Body of pancreas (tissue), 4 donors: ENCODE results near the gene ACSM3. TPM values are rescaled to one million over a fixed set of nuclear protein-coding genes. Genes with fewer than 3 reads are reported as not detected.
"Not testable (repeated sequence)": the region's sequence is repeated elsewhere in the genome, so short reads cannot be mapped to it uniquely, and the experiment has no call there.

Source experiments
- ATAC-seq: fragments of 150-250 bp; one replicate; pipeline ENCODE4 v1.9.1; 2016
- DNase-seq, 4 donors: peaks; one replicate each; pipeline ENCODE4 v3.0.0-alpha.2; 2019
- H3K27ac ChIP-seq, 4 donors: fragments of 200-600 bp; sonication (generic); 1 replicate in 3 of 4; 2 replicates in 1 of 4; pipeline versions ENCODE4 v1.5.1 to v1.6.1; 2016 to 2019; ENCODE audit warnings: mild to moderate bottlenecking in 1 of 4, mixed read lengths in 1 of 4, moderate library complexity in 1 of 4
- H3K27me3 ChIP-seq, 2 donors: fragments of 200-600 bp; sonication (generic); one replicate each; pipeline ENCODE4 v1.6.0; 2016; ENCODE audit warnings: mild to moderate bottlenecking in 1 of 2
- H3K36me3 ChIP-seq, 2 donors: fragments of 200-600 bp; sonication (generic); replicated peaks in 1 of 2; 2 replicates each; pipeline ENCODE4 v1.5.1; 2016; ENCODE audit warnings: low read depth in 2 of 2; ENCODE audit not compliant: insufficient read depth in 1 of 2
- H3K4me1 ChIP-seq: fragments of 200-600 bp; sonication (generic); one replicate; pipeline ENCODE4 v1.6.0; 2016
- H3K4me3 ChIP-seq, 2 donors: fragments of 200-600 bp; sonication (generic); 1 replicate in 1 of 2; 2 replicates in 1 of 2; pipeline ENCODE4 v1.5.1; 2016 to 2019
- H3K9me3 ChIP-seq, 3 donors: fragments of 200-600 bp; sonication (generic); 1 replicate in 2 of 3; 2 replicates in 1 of 3; pipeline ENCODE4 v1.5.1; 2016
- CTCF ChIP-seq, 7 experiments: fragments of 450-650 bp in 4 of 7; fragments of 200-600 bp in 3 of 7; sonication (generic) in 3 of 7; IDR thresholded peaks; one replicate each; pipeline ENCODE4 v1.5.1; 2016 to 2019; ENCODE audit warnings: antibody characterized with exemption in 7 of 7
- POLR2A ChIP-seq, 3 donors: fragments of 450-650 bp; IDR thresholded peaks; one replicate each; pipeline ENCODE4 v1.6.1; 2016; ENCODE audit warnings: antibody characterized with exemption in 3 of 3, mild to moderate bottlenecking in 2 of 3
- WGBS, 2 donors: methylation state at CpG; one replicate each; pipeline ENCODE4 v1.1.5; 2017; 5-methylcytosine and 5-hydroxymethylcytosine counted together
- intact Hi-C: fragments of 100-400 bp; cut with DNase I; formaldehyde crosslinking; loops from one replicate; pipeline ENCODE4 v1.15.1; 2023
- total RNA-seq, 2 donors: library from RNA; depleted of rRNA; stranded (reverse); fragments of >200 nt; gene quantifications; one replicate each; pipeline ENCODE4 v1.1.0, GENCODE V29; 2016

Gene ACSM3
- total RNA-seq: 10 to 100 TPM; 65.9 to 89.2 TPM

GRCh38 chr16:20763461-20764232, at the start of gene ACSM3:
Gene ACSM3 (plus strand): TSS chr16:20764014. CDS start chr16:20770035, 6,021 bp downstream.
- H3K36me3 ChIP-seq: no peaks in the 10 kb centered on the region
- DNase-seq: peak; percentile 81 to 95 (median 88)
- H3K27me3 ChIP-seq: no peaks in the 10 kb centered on the region
- peak; percentile 98 for ATAC-seq
- H3K27ac ChIP-seq: peak within 1 kb of the TSS; percentile 65 to 91 (median 76)
- H3K9me3 ChIP-seq: no peaks in the 10 kb centered on the region
- TF ChIP-seq POLR2A (IDR thresholded peaks at IDR 0.05): peak in 2 of 3 donors; percentile 61 to 68
- no peak for TF ChIP-seq CTCF (IDR thresholded peaks at IDR 0.05)
- intact Hi-C loops: no loop called here
- 4 to 5% methylated on average over 10 of the region's 10 CpGs for WGBS, 2 donors
- H3K4me1 ChIP-seq: peaks cover 30% of the 10 kb centered on the region
- peak within 1 kb of the TSS in 1 of 2 donors; percentile 8 for H3K4me3 ChIP-seq

GRCh38 chr16:20717718-20718117, 46.1 kb upstream of the ACSM3 start:
- H3K36me3 ChIP-seq, H3K4me1 ChIP-seq, DNase-seq, H3K27me3 ChIP-seq, H3K9me3 ChIP-seq, H3K27ac ChIP-seq, ATAC-seq, intact Hi-C loops, H3K4me3 ChIP-seq: not testable (repeated sequence)

- no peak overlapping the region for H3K4me3 ChIP-seq
- ATAC-seq: no peak
- intact Hi-C loops: no loop called here
- no peaks in the 10 kb centered on the region for H3K27me3 ChIP-seq
- no peaks in the 10 kb centered on the region for H3K4me1 ChIP-seq
- TF ChIP-seq POLR2A (IDR thresholded peaks at IDR 0.05) (no peak), CTCF (IDR thresholded peaks at IDR 0.05) (no peak)
- 92 to 94% methylated on average over 4 of the region's 4 CpGs for WGBS, 2 donors
- H3K27ac ChIP-seq: no peak overlapping the region
- no peaks in the 10 kb centered on the region for H3K36me3 ChIP-seq
- DNase-seq: no peak
- no peaks in the 10 kb centered on the region for H3K9me3 ChIP-seq
Observed at GRCh38 chr16:20720251-20720650, 43.6 kb upstream of the ACSM3 start.

GRCh38 chr16:20726661-20727060, 37.2 kb upstream of the ACSM3 start:
- intact Hi-C loops: no loop called here
- H3K27me3 ChIP-seq: no peaks in the 10 kb centered on the region
- ATAC-seq: no peak

GRCh38 chr16:20727181-20727580, 36.6 kb upstream of the ACSM3 start:
- Histone ChIP-seq H3K36me3 (peaks cover 0 to 2% of the 10 kb centered on the region in 2 donors), H3K27me3 (no peaks in the 10 kb centered on the region), H3K27ac (no peak overlapping the region), H3K4me3 (no peak overlapping the region), H3K4me1 (no peaks in the 10 kb centered on the region), H3K9me3 (no peaks in the 10 kb centered on the region)
- 68 to 83% methylated on average over 3 of the region's 3 CpGs for WGBS, 2 donors
- DNase-seq (no peak), ATAC-seq (no peak)
- intact Hi-C loops: no loop called here
- TF ChIP-seq CTCF (IDR thresholded peaks at IDR 0.05) (no peak), POLR2A (IDR thresholded peaks at IDR 0.05) (no peak)

More at GRCh38 chr16:20726661-20727060, 37.2 kb upstream of the ACSM3 start:
- DNase-seq: no peak
- H3K9me3 ChIP-seq: no peaks in the 10 kb centered on the region
- H3K4me3 ChIP-seq: no peak overlapping the region
- H3K27ac ChIP-seq: no peak overlapping the region
- TF ChIP-seq POLR2A (IDR thresholded peaks at IDR 0.05): no peak
- TF ChIP-seq CTCF (IDR thresholded peaks at IDR 0.05): no peak
- H3K36me3 ChIP-seq: peaks cover 0 to 2% of the 10 kb centered on the region in 2 donors
- H3K4me1 ChIP-seq: no peaks in the 10 kb centered on the region
